SK-N-SH (cell line): ENCODE data around the gene MB21D2. TPM values are rescaled to one million over a fixed set of nuclear protein-coding genes. Genes with fewer than 3 reads are reported as not detected.

Experiments used
- CTCF ChIA-PET: fragments of 300-600, 350-600 bp; formaldehyde crosslinking; extraction: SDS; loops from one replicate; lab custom pipeline; 2021; lab: Yijun Ruan, JAX
- POLR2A ChIA-PET: fragments of 350-600 bp; sonication (Branson Sonifier 250); formaldehyde crosslinking; extraction: SDS; loops from one replicate; lab custom pipeline; 2020; ENCODE audit warnings: antibody characterized with exemption, inconsistent platforms; lab: Yijun Ruan, JAX
- DNase-seq: peaks from one replicate; pipeline ENCODE4 v3.0.0; 2012
- H2AFZ ChIP-seq: fragments of 200-600 bp; sonication (generic); 2 replicates; pipeline ENCODE4 v1.8.1; 2016; ENCODE audit warnings: antibody characterized with exemption, mild to moderate bottlenecking, low read depth
- H3F3A ChIP-seq: fragments of 200-600 bp; sonication (generic); replicated peaks from 2 replicates; pipeline ENCODE3; 2016; ENCODE audit warnings: antibody characterized with exemption, mild to moderate bottlenecking; ENCODE audit not compliant: insufficient read depth
- H3K27ac ChIP-seq, 2 experiments: fragments of 200-500 bp in 1 of 2; fragments of 200-600 bp in 1 of 2; sonication (Bioruptor generic) in 1 of 2; sonication (generic), shearing (Covaris generic) in 1 of 2; 2 replicates each; pipeline versions ENCODE4 v1.5.1 to v1.6.1; 2014 to 2016; ENCODE audit warnings: low read depth in 2 of 2, inconsistent platforms in 1 of 2, low read length in 1 of 2, mild to moderate bottlenecking in 1 of 2, mixed read lengths in 1 of 2
- H3K27me3 ChIP-seq: fragments of 200-600 bp; sonication (generic), shearing (Covaris generic); 2 replicates; pipeline ENCODE4 v1.6.1; 2016; ENCODE audit warnings: mixed run types; ENCODE audit not compliant: insufficient read depth
- H3K36me3 ChIP-seq, 2 experiments: fragments of 200-500 bp in 1 of 2; fragments of 200-600 bp in 1 of 2; sonication (Bioruptor generic) in 1 of 2; sonication (generic) in 1 of 2; replicated peaks in 1 of 2; 2 replicates each; pipeline versions ENCODE3 to v1.5.1; 2014 to 2016; ENCODE audit warnings: low read length in 1 of 2, mild to moderate bottlenecking in 1 of 2; ENCODE audit not compliant: insufficient read depth in 2 of 2, control insufficient read depth in 1 of 2
- H3K4me1 ChIP-seq, 2 experiments: fragments of 200-500 bp in 1 of 2; fragments of 200-600 bp in 1 of 2; sonication (Bioruptor generic) in 1 of 2; sonication (generic), shearing (Covaris generic) in 1 of 2; 2 replicates each; pipeline versions ENCODE4 v1.5.1 to v1.6.1; 2014 to 2016; ENCODE audit warnings: low read depth in 1 of 2, low read length in 1 of 2, mixed run types in 1 of 2; ENCODE audit not compliant: insufficient read depth in 2 of 2, control insufficient read depth in 1 of 2
- H3K4me2 ChIP-seq: fragments of 200-600 bp; sonication (generic), shearing (Covaris generic); 2 replicates; pipeline ENCODE4 v1.6.1; 2017; ENCODE audit warnings: mixed run types
- H3K4me3 ChIP-seq, 2 experiments: fragments of 200-500 bp in 1 of 2; fragments of 200-600 bp in 1 of 2; sonication (Bioruptor generic) in 1 of 2; sonication (generic), shearing (Covaris generic) in 1 of 2; 2 replicates each; pipeline versions ENCODE4 v1.5.1 to v1.8.1; 2014 to 2016; ENCODE audit warnings: low read depth in 2 of 2, inconsistent platforms in 1 of 2, low read length in 1 of 2, mild to moderate bottlenecking in 1 of 2, mixed read lengths in 1 of 2, moderate library complexity in 1 of 2
- H3K79me2 ChIP-seq: fragments of 200-600 bp; sonication (generic); 2 replicates; pipeline ENCODE4 v1.8.1; 2017; ENCODE audit warnings: mild to moderate bottlenecking; ENCODE audit not compliant: insufficient read depth
- H3K9ac ChIP-seq: fragments of 200-600 bp; sonication (generic); 2 replicates; pipeline ENCODE4 v1.6.1; 2017; ENCODE audit warnings: mixed run types
- H3K9me2 ChIP-seq: fragments of 200-600 bp; sonication (generic); 2 replicates; pipeline ENCODE4 v1.6.1; 2017; ENCODE audit warnings: mixed run types
- H3K9me3 ChIP-seq: fragments of 200-600 bp; sonication (generic); 2 replicates; pipeline ENCODE4 v1.6.1; 2017; ENCODE audit warnings: mixed run types, mild to moderate bottlenecking, moderate library complexity
- H4K20me1 ChIP-seq: fragments of 200-600 bp; sonication (generic); 2 replicates; pipeline ENCODE4 v1.6.1; 2017; ENCODE audit warnings: mild to moderate bottlenecking, mixed run types; ENCODE audit not compliant: insufficient read depth
- CHD2 ChIP-seq: fragments of 150-350 bp; IDR thresholded peaks from 2 replicates; pipeline ENCODE4 v1.6.1; 2018; ENCODE audit warnings: low read length; ENCODE audit not compliant: partially characterized antibody
- CTCF ChIP-seq: fragments of 200-600 bp; sonication (generic); IDR thresholded peaks from 2 replicates; pipeline ENCODE4 v1.6.1; 2017; ENCODE audit warnings: antibody characterized with exemption, mild to moderate bottlenecking, moderate library complexity
- EP300 ChIP-seq, 2 experiments: IDR thresholded peaks; 2 replicates each; pipeline versions ENCODE4 v1.4.0 to v1.6.1; 2012; ENCODE audit warnings: borderline replicate concordance in 1 of 2, low read depth in 1 of 2, low read length in 1 of 2
- EZH2phosphoT487 ChIP-seq: fragments of 200-600 bp; sonication (generic); IDR thresholded peaks from 2 replicates; pipeline ENCODE4 v1.6.1; 2017; ENCODE audit warnings: low read depth, mixed run types, mild to moderate bottlenecking, antibody characterized with exemption, moderate library complexity, borderline replicate concordance
- FOSL2 ChIP-seq: IDR thresholded peaks from 2 replicates; pipeline ENCODE4 v1.4.0; 2012; ENCODE audit warnings: low read depth, mild to moderate bottlenecking, moderate library complexity, borderline replicate concordance
- FOXJ3 ChIP-seq: sonication (generic); formaldehyde crosslinking; IDR thresholded peaks from 2 replicates; pipeline ENCODE4 v1.5.1; 2020; ENCODE audit warnings: mild to moderate bottlenecking, missing genetic modification reagents
- GABPA ChIP-seq: IDR thresholded peaks from 2 replicates; pipeline ENCODE4 v1.4.0; 2012; ENCODE audit warnings: low read depth, mild to moderate bottlenecking
- GATA2 ChIP-seq: sonication (generic); formaldehyde crosslinking; IDR thresholded peaks from 2 replicates; pipeline ENCODE4 v1.5.0; 2020; ENCODE audit warnings: mild to moderate bottlenecking, missing genetic modification reagents
- JUND ChIP-seq: IDR thresholded peaks from 2 replicates; pipeline ENCODE4 v1.4.0; 2012
- MEF2A ChIP-seq: IDR thresholded peaks from 2 replicates; pipeline ENCODE4 v1.4.0; 2012; ENCODE audit warnings: low read depth, borderline replicate concordance
- MXI1 ChIP-seq: IDR thresholded peaks from 2 replicates; pipeline ENCODE4 v1.6.1; 2012; ENCODE audit warnings: mild to moderate bottlenecking, low read depth, low read length, improper control_type of control experiment
- NFIC ChIP-seq: IDR thresholded peaks from 2 replicates; pipeline ENCODE4 v1.4.0; 2012; ENCODE audit warnings: borderline replicate concordance
- NRF1 ChIP-seq: IDR thresholded peaks from 2 replicates; pipeline ENCODE4 v1.6.1; 2012; ENCODE audit warnings: low read depth, mild to moderate bottlenecking, low read length
- PBX3 ChIP-seq: IDR thresholded peaks from 2 replicates; pipeline ENCODE4; 2012
- POLR2AphosphoS5 ChIP-seq: IDR thresholded peaks from 2 replicates; pipeline ENCODE4 v1.6.1; 2012; ENCODE audit warnings: low read depth, low read length
- RAD21 ChIP-seq: IDR thresholded peaks from 2 replicates; pipeline ENCODE4 v1.6.1; 2012; ENCODE audit warnings: mild to moderate bottlenecking, low read length
- RCOR1 ChIP-seq: fragments of 150-350 bp; IDR thresholded peaks from 2 replicates; pipeline ENCODE4 v1.6.1; 2017; ENCODE audit warnings: antibody characterized with exemption, low read length
- RFX5 ChIP-seq: IDR thresholded peaks from 2 replicates; pipeline ENCODE4 v1.6.1; 2012; ENCODE audit warnings: mild to moderate bottlenecking, improper control_type of control experiment, low read length
- RXRA ChIP-seq: IDR thresholded peaks from 2 replicates; pipeline ENCODE4 v1.4.0; 2012; ENCODE audit warnings: low read depth, mild to moderate bottlenecking, borderline replicate concordance
- SIN3A ChIP-seq: IDR thresholded peaks from 2 replicates; pipeline ENCODE4 v1.6.1; 2012; ENCODE audit warnings: low read depth, mild to moderate bottlenecking, low read length, moderate library complexity, borderline replicate concordance
- SMC3 ChIP-seq: IDR thresholded peaks from 2 replicates; pipeline ENCODE4 v1.6.1; 2012; ENCODE audit warnings: low read depth, low read length, improper control_type of control experiment
- TAF1 ChIP-seq: IDR thresholded peaks from 2 replicates; pipeline ENCODE4 v1.6.1; 2012; ENCODE audit warnings: low read depth, mild to moderate bottlenecking, low read length, moderate library complexity, borderline replicate concordance
- TCF12 ChIP-seq: IDR thresholded peaks from 2 replicates; pipeline ENCODE4 v1.4.0; 2012
- USF2 ChIP-seq: fragments of 150-350 bp; IDR thresholded peaks from 2 replicates; pipeline ENCODE4 v1.6.1; 2017; ENCODE audit warnings: antibody characterized with exemption, low read length, low read depth, borderline replicate concordance
- YY1 ChIP-seq: IDR thresholded peaks from 2 replicates; pipeline ENCODE4 v1.4.0; 2012; ENCODE audit warnings: low read depth, mild to moderate bottlenecking
- WGBS: methylation state at CpG from one replicate; pipeline ENCODE4 v1.1.6; 2017; ENCODE audit warnings: low lambda C conversion rate; 5-methylcytosine and 5-hydroxymethylcytosine counted together
- polyA plus RNA-seq, 3 experiments: library from polyadenylated mRNA; depleted of rRNA; stranded (reverse); fragments of >200 nt; gene quantifications; 2 replicates each; pipeline ENCODE4 v1.2.3, GENCODE V29; 2012
- TF ChIP-seq, protein P1 (sequence below): IDR thresholded peaks from 2 replicates; pipeline ENCODE4 v1.6.1; 2012; ENCODE audit warnings: mild to moderate bottlenecking, low read depth, low read length, moderate library complexity
- TF ChIP-seq, protein P2 (sequence below): fragments of 150-350 bp; IDR thresholded peaks from 2 replicates; pipeline ENCODE4 v1.6.1; 2016; ENCODE audit warnings: mild to moderate bottlenecking, low read depth, low read length

The MB21D2 gene
- polyA plus RNA-seq, 1 of the 3 experiments (the other 2 are of a cell fraction), result 12.7 TPM

DNA sequence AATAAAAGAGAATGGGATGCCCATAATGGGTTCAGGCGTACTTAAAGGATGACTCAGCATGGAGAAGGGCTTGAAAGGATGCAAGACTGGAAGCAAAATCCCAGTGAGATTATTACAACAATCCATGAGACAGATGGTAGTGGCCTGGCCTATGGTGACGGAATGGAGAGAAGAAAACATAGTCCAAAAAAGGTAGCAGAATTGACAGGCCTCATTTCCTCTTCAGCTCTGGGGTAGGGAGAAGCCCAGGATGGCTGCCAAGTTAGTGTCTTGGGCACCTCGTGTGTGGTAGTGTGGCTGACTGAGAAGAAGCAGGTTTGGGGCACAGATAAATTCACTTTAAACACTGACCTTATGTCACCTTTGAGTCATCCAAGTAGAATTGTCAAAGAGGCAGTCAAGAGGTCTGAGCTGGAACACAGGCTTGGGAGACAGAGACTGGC lies 18.1 kb downstream of the MB21D2 start:
- H2AFZ ChIP-seq, result no peak overlapping the region
- CTCF ChIA-PET, result no interaction called here
- no peak overlapping the region for H3K4me3 ChIP-seq
- 0 out of 2 replicates have a peak overlapping the region, but pooled peaks have one; percentile 20 for H3K9ac ChIP-seq
- DNase-seq, result no peak
- H4K20me1 ChIP-seq, result no peaks in the 10 kb centered on the region
- peak overlapping the region in 1 of 2 experiments; percentile 94; a peak in 2 of 4 replicates for H3K27ac ChIP-seq
- H3F3A ChIP-seq, result peaks cover 35% of the 10 kb centered on the region
- H3K9me3 ChIP-seq, result no peaks in the 10 kb centered on the region
- no peaks in the 10 kb centered on the region for H3K9me2 ChIP-seq
- POLR2A ChIA-PET, result no interaction called here
- no peaks in the 10 kb centered on the region for H3K27me3 ChIP-seq
- 19% methylated on average over 3 of the region's 3 CpGs for WGBS
- peaks cover 0 to 31% of the 10 kb centered on the region in 2 experiments; a peak in 3 of 4 replicates for H3K4me1 ChIP-seq
- peaks cover 80% of the 10 kb centered on the region for H3K79me2 ChIP-seq
- no peak overlapping the region; the same call in 1 of the 2 replicates for H3K4me2 ChIP-seq
- peaks cover 0 to 8% of the 10 kb centered on the region in 2 experiments for H3K36me3 ChIP-seq
- TF ChIP-seq CTCF (no peak), TCF12 (peak; percentile 94), GABPA (no peak), POLR2AphosphoS5 (peak; percentile 58; the same call in 1 of the 2 replicates), EP300 (IDR thresholded peaks at IDR 0.05; ENCODE audit: borderline replicate concordance in 1 of 2, low read depth in 1 of 2, low read length in 1 of 2) (peak; percentile 53 to 89), TAF1 (no peak), FOSL2 (peak; percentile 50), MXI1 (no peak), GATA2 (CRISPR knock-in tag) (no peak), PBX3 (peak; percentile 91), SIN3A (no peak), RXRA (peak; percentile 94), SMC3 (no peak), USF2 (no peak), NFIC (peak; percentile 95), YY1 (no peak), RFX5 (no peak), RAD21 (no peak), MEF2A (0 out of 2 replicates have a peak, but pooled peaks have one; percentile 18), NRF1 (no peak), RCOR1 (no peak), CHD2 (no peak), FOXJ3 (CRISPR knock-in tag) (no peak), JUND (peak; percentile 58), EZH2phosphoT487 (no peak)
- TF ChIP-seq, protein P1, sequence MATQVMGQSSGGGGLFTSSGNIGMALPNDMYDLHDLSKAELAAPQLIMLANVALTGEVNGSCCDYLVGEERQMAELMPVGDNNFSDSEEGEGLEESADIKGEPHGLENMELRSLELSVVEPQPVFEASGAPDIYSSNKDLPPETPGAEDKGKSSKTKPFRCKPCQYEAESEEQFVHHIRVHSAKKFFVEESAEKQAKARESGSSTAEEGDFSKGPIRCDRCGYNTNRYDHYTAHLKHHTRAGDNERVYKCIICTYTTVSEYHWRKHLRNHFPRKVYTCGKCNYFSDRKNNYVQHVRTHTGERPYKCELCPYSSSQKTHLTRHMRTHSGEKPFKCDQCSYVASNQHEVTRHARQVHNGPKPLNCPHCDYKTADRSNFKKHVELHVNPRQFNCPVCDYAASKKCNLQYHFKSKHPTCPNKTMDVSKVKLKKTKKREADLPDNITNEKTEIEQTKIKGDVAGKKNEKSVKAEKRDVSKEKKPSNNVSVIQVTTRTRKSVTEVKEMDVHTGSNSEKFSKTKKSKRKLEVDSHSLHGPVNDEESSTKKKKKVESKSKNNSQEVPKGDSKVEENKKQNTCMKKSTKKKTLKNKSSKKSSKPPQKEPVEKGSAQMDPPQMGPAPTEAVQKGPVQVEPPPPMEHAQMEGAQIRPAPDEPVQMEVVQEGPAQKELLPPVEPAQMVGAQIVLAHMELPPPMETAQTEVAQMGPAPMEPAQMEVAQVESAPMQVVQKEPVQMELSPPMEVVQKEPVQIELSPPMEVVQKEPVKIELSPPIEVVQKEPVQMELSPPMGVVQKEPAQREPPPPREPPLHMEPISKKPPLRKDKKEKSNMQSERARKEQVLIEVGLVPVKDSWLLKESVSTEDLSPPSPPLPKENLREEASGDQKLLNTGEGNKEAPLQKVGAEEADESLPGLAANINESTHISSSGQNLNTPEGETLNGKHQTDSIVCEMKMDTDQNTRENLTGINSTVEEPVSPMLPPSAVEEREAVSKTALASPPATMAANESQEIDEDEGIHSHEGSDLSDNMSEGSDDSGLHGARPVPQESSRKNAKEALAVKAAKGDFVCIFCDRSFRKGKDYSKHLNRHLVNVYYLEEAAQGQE, result no peak
- TF ChIP-seq, protein P2, sequence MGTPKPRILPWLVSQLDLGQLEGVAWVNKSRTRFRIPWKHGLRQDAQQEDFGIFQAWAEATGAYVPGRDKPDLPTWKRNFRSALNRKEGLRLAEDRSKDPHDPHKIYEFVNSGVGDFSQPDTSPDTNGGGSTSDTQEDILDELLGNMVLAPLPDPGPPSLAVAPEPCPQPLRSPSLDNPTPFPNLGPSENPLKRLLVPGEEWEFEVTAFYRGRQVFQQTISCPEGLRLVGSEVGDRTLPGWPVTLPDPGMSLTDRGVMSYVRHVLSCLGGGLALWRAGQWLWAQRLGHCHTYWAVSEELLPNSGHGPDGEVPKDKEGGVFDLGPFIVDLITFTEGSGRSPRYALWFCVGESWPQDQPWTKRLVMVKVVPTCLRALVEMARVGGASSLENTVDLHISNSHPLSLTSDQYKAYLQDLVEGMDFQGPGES, result no peak
